Lower leg skin (tissue), 4 donors: Measurements from ENCODE around the gene CNTROB. TPM values are rescaled to one million over a fixed set of nuclear protein-coding genes. Genes with fewer than 3 reads are reported as not detected.

Source experiments
- DNase-seq, 2 donors: peaks; one replicate each; pipeline ENCODE4 v3.0.0-alpha.2; 2019; ENCODE audit warnings: low spot score in 2 of 2
- H3K4me3 ChIP-seq: fragments of 200-600 bp; sonication (generic); 2 replicates; pipeline ENCODE4 v1.5.1; 2017; ENCODE audit warnings: mild to moderate bottlenecking, low read depth; ENCODE audit not compliant: poor library complexity, severe bottlenecking
- POLR2A ChIP-seq, 2 donors: fragments of 450-650 bp; IDR thresholded peaks; one replicate each; pipeline ENCODE4 v1.6.1; 2016 to 2017; ENCODE audit warnings: antibody characterized with exemption in 2 of 2, mild to moderate bottlenecking in 1 of 2, moderate library complexity in 1 of 2
- WGBS, 2 donors: methylation state at CpG; one replicate each; pipeline ENCODE4 v1.1.5; 2018; 5-methylcytosine and 5-hydroxymethylcytosine counted together
- intact Hi-C: fragments of 100-400 bp; cut with DNase I; formaldehyde crosslinking; loops from one replicate; pipeline ENCODE4 v1.15.0; 2023; ENCODE audit warnings: low total_unique reads
- total RNA-seq, 4 donors: library from RNA; depleted of rRNA; stranded (reverse); fragments of >200 nt; gene quantifications; one replicate each; pipeline ENCODE4 v1.1.0, GENCODE V29; 2016
- TF ChIP-seq, protein P1 (sequence below), 3 donors: fragments of 450-650 bp; IDR thresholded peaks; one replicate each; pipeline ENCODE4 v1.5.1; 2016; ENCODE audit warnings: antibody characterized with exemption in 3 of 3, mild to moderate bottlenecking in 3 of 3, moderate library complexity in 2 of 3

Gene CNTROB
- total RNA-seq, 4 donors from 2014 or later, result 23.4 to 43.1 (median 27.0) TPM

GRCh38 chr17:7930841-7931631 lies 970 bp upstream of the CNTROB start:
- intact Hi-C loops, result no loop called here
- H3K4me3 ChIP-seq, result peak overlapping the region; percentile 73
- no peak for DNase-seq
- no peak for TF ChIP-seq POLR2A (IDR thresholded peaks at IDR 0.05)
- TF ChIP-seq, protein P1, sequence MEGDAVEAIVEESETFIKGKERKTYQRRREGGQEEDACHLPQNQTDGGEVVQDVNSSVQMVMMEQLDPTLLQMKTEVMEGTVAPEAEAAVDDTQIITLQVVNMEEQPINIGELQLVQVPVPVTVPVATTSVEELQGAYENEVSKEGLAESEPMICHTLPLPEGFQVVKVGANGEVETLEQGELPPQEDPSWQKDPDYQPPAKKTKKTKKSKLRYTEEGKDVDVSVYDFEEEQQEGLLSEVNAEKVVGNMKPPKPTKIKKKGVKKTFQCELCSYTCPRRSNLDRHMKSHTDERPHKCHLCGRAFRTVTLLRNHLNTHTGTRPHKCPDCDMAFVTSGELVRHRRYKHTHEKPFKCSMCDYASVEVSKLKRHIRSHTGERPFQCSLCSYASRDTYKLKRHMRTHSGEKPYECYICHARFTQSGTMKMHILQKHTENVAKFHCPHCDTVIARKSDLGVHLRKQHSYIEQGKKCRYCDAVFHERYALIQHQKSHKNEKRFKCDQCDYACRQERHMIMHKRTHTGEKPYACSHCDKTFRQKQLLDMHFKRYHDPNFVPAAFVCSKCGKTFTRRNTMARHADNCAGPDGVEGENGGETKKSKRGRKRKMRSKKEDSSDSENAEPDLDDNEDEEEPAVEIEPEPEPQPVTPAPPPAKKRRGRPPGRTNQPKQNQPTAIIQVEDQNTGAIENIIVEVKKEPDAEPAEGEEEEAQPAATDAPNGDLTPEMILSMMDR (IDR thresholded peaks at IDR 0.05), result no peak
- 38 to 40% methylated on average over 20 of the region's 20 CpGs for WGBS, 2 donors

DNA sequence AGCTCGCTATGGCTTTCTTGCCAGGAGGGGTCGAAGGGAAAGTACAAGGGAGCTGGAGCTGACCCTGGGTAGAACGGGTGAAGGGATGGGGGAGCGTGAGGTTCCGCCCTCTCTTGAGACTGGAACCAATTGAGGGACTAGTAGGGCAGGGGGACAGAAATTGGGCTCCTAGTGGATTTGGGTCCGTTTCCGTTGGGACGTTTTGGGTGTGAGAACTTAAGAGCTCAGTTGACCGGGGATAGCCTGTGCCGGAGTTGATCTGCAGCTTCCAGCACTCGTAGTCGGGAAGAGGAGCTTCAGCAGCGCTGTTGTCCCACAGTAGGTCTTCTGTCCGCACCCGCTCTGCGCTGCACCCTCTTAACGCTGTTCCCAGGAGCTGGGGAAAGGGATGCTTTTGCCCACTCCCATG lies 481 bp downstream of the CNTROB start:
- 0 to 1% methylated on average over 17 of the region's 17 CpGs for WGBS, 2 donors
- intact Hi-C loops, result no loop called here
- TF ChIP-seq, protein P1 (IDR thresholded peaks at IDR 0.05), result no peak
- TF ChIP-seq POLR2A (IDR thresholded peaks at IDR 0.05), result no peak
- peak overlapping the region; percentile 73 for H3K4me3 ChIP-seq
- no peak for DNase-seq

DNA sequence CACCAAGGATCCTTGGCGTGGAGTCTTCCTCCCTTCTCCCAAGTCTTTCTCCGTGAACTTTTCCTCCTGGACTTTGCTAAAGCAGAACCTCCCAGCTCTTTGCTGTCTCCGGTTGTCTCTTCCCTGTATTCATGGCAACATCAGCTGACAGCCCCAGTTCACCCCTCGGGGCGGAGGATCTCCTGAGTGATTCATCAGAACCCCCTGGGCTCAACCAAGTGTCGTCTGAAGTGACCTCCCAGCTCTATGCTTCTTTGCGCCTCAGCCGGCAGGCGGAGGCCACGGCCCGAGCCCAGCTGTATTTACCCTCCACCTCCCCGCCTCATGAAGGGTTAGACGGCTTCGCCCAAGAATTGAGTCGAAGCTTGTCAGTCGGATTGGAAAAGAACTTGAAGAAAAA lies 943 bp downstream of the CNTROB start:
- H3K4me3 ChIP-seq, result peak overlapping the region; percentile 73
- DNase-seq, result no peak
- 1 to 3% methylated on average over 16 of the region's 16 CpGs for WGBS, 2 donors
- TF ChIP-seq, protein P1 (IDR thresholded peaks at IDR 0.05), result no peak
- TF ChIP-seq POLR2A (IDR thresholded peaks at IDR 0.05), result no peak
- intact Hi-C loops, result no loop called here

DNA sequence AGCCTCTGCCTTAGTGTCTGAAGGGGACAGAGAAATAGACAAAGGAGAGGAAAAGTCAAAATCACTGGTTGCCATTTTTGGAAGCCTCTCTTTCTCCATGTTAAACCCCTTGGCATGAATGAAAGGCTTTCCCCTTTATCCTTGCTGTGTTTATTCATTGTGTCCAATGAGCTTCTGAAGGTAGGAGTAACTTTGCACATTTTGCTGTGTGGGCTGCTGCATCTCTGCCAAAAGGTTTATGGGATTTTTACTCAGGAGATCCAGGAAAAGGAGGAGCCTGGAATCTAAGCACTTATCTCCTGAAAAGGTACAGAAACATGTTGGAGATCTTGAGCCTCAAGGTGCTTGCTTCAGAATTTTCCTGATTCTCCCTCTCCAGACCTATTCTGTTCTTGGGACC lies 3.9 kb downstream of the CNTROB start:
- DNase-seq, result no peak
- no peak for TF ChIP-seq POLR2A (IDR thresholded peaks at IDR 0.05)
- intact Hi-C loops, result no loop called here
- H3K4me3 ChIP-seq, result no peak overlapping the region

DNA sequence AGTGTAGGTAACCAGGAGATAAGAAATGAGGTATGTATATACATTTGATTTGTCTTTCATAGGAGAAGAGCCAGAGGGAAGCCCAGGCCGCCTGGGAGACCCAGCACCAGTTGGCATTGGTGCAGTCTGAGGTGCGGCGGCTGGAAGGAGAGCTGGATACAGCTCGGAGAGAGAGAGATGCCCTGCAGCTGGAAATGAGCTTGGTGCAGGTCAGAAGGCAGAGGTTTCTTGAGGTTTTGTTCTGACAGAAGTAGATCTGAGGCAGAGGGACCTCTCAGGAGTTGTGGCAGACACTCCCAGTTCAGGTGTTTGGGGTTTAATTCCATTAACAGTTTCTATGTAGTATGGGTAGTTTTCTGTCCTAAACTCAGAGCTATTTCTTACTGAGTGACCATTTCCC lies 8.0 kb downstream of the CNTROB start:
- intact Hi-C loops, result no loop called here
- DNase-seq, result no peak
- TF ChIP-seq POLR2A (IDR thresholded peaks at IDR 0.05), result no peak
- TF ChIP-seq, protein P1 (IDR thresholded peaks at IDR 0.05), result no peak
- 91 to 96% methylated on average over 4 of the region's 4 CpGs for WGBS, 2 donors
- no peak overlapping the region for H3K4me3 ChIP-seq

- H3K4me3 ChIP-seq, result no peak overlapping the region
- TF ChIP-seq POLR2A (IDR thresholded peaks at IDR 0.05), result no peak
- 92 to 93% methylated on average over 6 of the region's 6 CpGs for WGBS, 2 donors
- no peak for DNase-seq
- intact Hi-C loops, result no loop called here
These were observed 8.7 kb downstream of the CNTROB start for GRCh38 chr17:7940743-7941142.

DNA sequence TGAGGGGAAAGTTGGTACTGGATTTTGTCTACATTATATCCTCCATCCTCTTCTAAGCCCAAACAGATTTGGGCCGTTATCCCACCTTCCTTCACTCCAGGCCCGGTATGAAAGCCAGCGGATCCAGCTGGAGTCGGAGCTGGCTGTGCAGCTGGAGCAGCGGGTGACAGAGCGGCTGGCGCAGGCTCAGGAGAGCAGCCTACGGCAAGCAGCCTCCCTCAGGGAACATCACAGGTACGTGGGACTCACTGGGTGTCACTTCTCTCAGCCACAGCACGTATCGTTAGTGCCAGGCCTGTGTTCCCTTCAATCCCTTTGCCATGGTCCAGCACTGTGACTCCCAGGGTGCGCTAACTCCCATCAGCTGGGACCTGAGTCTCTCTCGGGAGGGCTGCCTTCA lies 11.3 kb downstream of the CNTROB start:
- no peak overlapping the region for H3K4me3 ChIP-seq
- no peak for DNase-seq
- intact Hi-C loops, result no loop called here
- 83 to 85% methylated on average over 13 of the region's 13 CpGs for WGBS, 2 donors
- TF ChIP-seq POLR2A (IDR thresholded peaks at IDR 0.05), result no peak
- TF ChIP-seq, protein P1 (IDR thresholded peaks at IDR 0.05), result no peak
